Measurements from ENCODE around the gene PIH1D2.
"Not testable (repeated sequence)": the region's sequence is repeated elsewhere in the genome, so short reads cannot be mapped to it uniquely, and the experiment has no call there.

PIH1D2 gene

GRCh38 chr11:112058103-112058502 lies 15.7 kb downstream of the PIH1D2 start:
- in situ Hi-C loops (cut with MboI; ENCODE audit: low sequenced_read_pairs), result no loop called here

GRCh38 chr11:112057170-112057569 lies 16.6 kb downstream of the PIH1D2 start:
- in situ Hi-C loops (cut with MboI; ENCODE audit: low sequenced_read_pairs), result no loop called here

GRCh38 chr11:112051768-112052167 lies 22.0 kb downstream of the PIH1D2 start:
- in situ Hi-C loops (cut with MboI; ENCODE audit: low sequenced_read_pairs), result no loop called here

GRCh38 chr11:112050721-112051120 lies 23.1 kb downstream of the PIH1D2 start:
- in situ Hi-C loops (cut with MboI; ENCODE audit: low sequenced_read_pairs), result no loop called here

- in situ Hi-C loops (cut with MboI; ENCODE audit: low sequenced_read_pairs), result no loop called here
Measured at GRCh38 chr11:112049777-112050176, 24.0 kb downstream of the PIH1D2 start.

- in situ Hi-C loops (cut with MboI; ENCODE audit: low sequenced_read_pairs), result not testable (repeated sequence)
Measured at GRCh38 chr11:112048256-112048655, 25.6 kb downstream of the PIH1D2 start.

GRCh38 chr11:112046647-112047046 lies 27.2 kb downstream of the PIH1D2 start:
- in situ Hi-C loops (cut with MboI; ENCODE audit: low sequenced_read_pairs), result not testable (repeated sequence)

GRCh38 chr11:112044961-112045360 lies 28.9 kb downstream of the PIH1D2 start:
- in situ Hi-C loops (cut with MboI; ENCODE audit: low sequenced_read_pairs), result no loop called here

- in situ Hi-C loops (cut with MboI; ENCODE audit: low sequenced_read_pairs), result no loop called here
Measured at GRCh38 chr11:112042961-112043304, 30.9 kb downstream of the PIH1D2 start.

GRCh38 chr11:112042161-112042960 lies 31.5 kb downstream of the PIH1D2 start:
- in situ Hi-C loops (cut with MboI; ENCODE audit: low sequenced_read_pairs), result no loop called here

- in situ Hi-C loops (cut with MboI; ENCODE audit: low sequenced_read_pairs), result no loop called here
Measured at GRCh38 chr11:112037527-112037926, 36.3 kb downstream of the PIH1D2 start.

GRCh38 chr11:112033902-112034301 lies 39.9 kb downstream of the PIH1D2 start:
- in situ Hi-C loops (cut with MboI; ENCODE audit: low sequenced_read_pairs), result no loop called here

GRCh38 chr11:112029460-112029859 lies 44.4 kb downstream of the PIH1D2 start:
- in situ Hi-C loops (cut with MboI; ENCODE audit: low sequenced_read_pairs), result no loop called here

GRCh38 chr11:112026784-112027410 lies 46.9 kb downstream of the PIH1D2 start:
- in situ Hi-C loops (cut with MboI; ENCODE audit: low sequenced_read_pairs), result not testable (repeated sequence)

GRCh38 chr11:112025707-112026106 lies 48.1 kb downstream of the PIH1D2 start:
- in situ Hi-C loops (cut with MboI; ENCODE audit: low sequenced_read_pairs), result no loop called here

GRCh38 chr11:112024773-112025678 lies 48.8 kb downstream of the PIH1D2 start, which contains the start of gene DLAT:
Gene DLAT, plus strand, starts transcription at chr11:112025408. Its CDS starts 65 bp downstream, at chr11:112025473.
- in situ Hi-C loops (cut with MboI; ENCODE audit: low sequenced_read_pairs), result no loop called here

- in situ Hi-C loops (cut with MboI; ENCODE audit: low sequenced_read_pairs), result no loop called here
Measured at GRCh38 chr11:112024178-112024772, 49.5 kb downstream of the PIH1D2 start.

- in situ Hi-C loops (cut with MboI; ENCODE audit: low sequenced_read_pairs), result no loop called here
Measured at GRCh38 chr11:112023104-112023503, 50.7 kb downstream of the PIH1D2 start.

GRCh38 chr11:112019066-112019465 lies 54.8 kb downstream of the PIH1D2 start:
- in situ Hi-C loops (cut with MboI; ENCODE audit: low sequenced_read_pairs), result no loop called here

Data from HL-60/S4 treated with retinoic acid at 250 ng/mL for 4 days and 3 days (cell line).